Hepatocyte (in vitro differentiated cells): ENCODE data around the gene TRAF1. TPM values are rescaled to one million over a fixed set of nuclear protein-coding genes. Genes with fewer than 3 reads are reported as not detected.

Experiments used
- DNase-seq: peaks from one replicate; pipeline ENCODE4 v3.0.0-alpha.2; 2016; ENCODE audit warnings: low spot score
- H2AFZ ChIP-seq: fragments of 200-600 bp; sonication (generic); 2 replicates; pipeline ENCODE4 v1.6.0; 2016; ENCODE audit warnings: antibody characterized with exemption, mild to moderate bottlenecking
- H3K27ac ChIP-seq: fragments of 200-600 bp; sonication (generic); 2 replicates; pipeline ENCODE4 v1.5.1; 2016; ENCODE audit warnings: mild to moderate bottlenecking
- H3K27me3 ChIP-seq: fragments of 200-600 bp; sonication (generic); 2 replicates; pipeline ENCODE4 v1.6.1; 2016
- H3K36me3 ChIP-seq: fragments of 200-600 bp; sonication (generic); replicated peaks from 2 replicates; pipeline ENCODE4 v1.5.1; 2016; ENCODE audit warnings: low read depth; ENCODE audit not compliant: insufficient read depth
- H3K4me1 ChIP-seq: fragments of 200-600 bp; sonication (generic); 2 replicates; pipeline ENCODE4 v1.5.1; 2016; ENCODE audit warnings: mild to moderate bottlenecking, moderate library complexity; ENCODE audit not compliant: insufficient read depth
- H3K4me2 ChIP-seq: fragments of 200-600 bp; sonication (generic); 2 replicates; pipeline ENCODE4 v1.6.0; 2016
- H3K4me3 ChIP-seq: fragments of 200-600 bp; sonication (generic); 2 replicates; pipeline ENCODE4 v1.5.1; 2016; ENCODE audit warnings: mild to moderate bottlenecking
- H3K79me2 ChIP-seq: fragments of 200-600 bp; sonication (generic); 2 replicates; pipeline ENCODE4 v1.6.0; 2017; ENCODE audit warnings: mild to moderate bottlenecking
- H3K9me2 ChIP-seq: fragments of 200-600 bp; sonication (generic); replicated peaks from 2 replicates; pipeline ENCODE4 v1.6.0; 2017; ENCODE audit warnings: mild to moderate bottlenecking; ENCODE audit not compliant: insufficient read depth
- H3K9me3 ChIP-seq: fragments of 200-600 bp; sonication (generic); 2 replicates; pipeline ENCODE4 v1.5.1; 2016; ENCODE audit warnings: low read depth, mild to moderate bottlenecking
- H4K20me1 ChIP-seq: fragments of 200-600 bp; sonication (generic); 2 replicates; pipeline ENCODE4 v1.6.0; 2016; ENCODE audit warnings: mild to moderate bottlenecking; ENCODE audit not compliant: insufficient read depth, poor library complexity, severe bottlenecking
- CTCF ChIP-seq: fragments of 200-600 bp; sonication (generic); IDR thresholded peaks from 2 replicates; pipeline ENCODE4 v1.5.1; 2016; ENCODE audit warnings: antibody characterized with exemption, mild to moderate bottlenecking; ENCODE audit not compliant: poor library complexity
- EZH2 ChIP-seq: fragments of 200-600 bp; sonication (generic); IDR thresholded peaks from 2 replicates; pipeline ENCODE4 v1.6.1; 2016; ENCODE audit warnings: antibody characterized with exemption, mild to moderate bottlenecking, borderline replicate concordance
- EZH2phosphoT487 ChIP-seq: fragments of 200-600 bp; sonication (generic); IDR thresholded peaks from one replicate; pipeline ENCODE4 v1.6.1; 2018; ENCODE audit warnings: antibody characterized with exemption, mild to moderate bottlenecking, low read depth, moderate library complexity; ENCODE audit not compliant: unreplicated experiment, severe bottlenecking
- WGBS: methylation state at CpG from one replicate; pipeline ENCODE4 v1.1.6; 2016; ENCODE audit warnings: low lambda C conversion rate; ENCODE audit errors: missing lambda C conversion rate; 5-methylcytosine and 5-hydroxymethylcytosine counted together
- polyA plus RNA-seq: library from polyadenylated mRNA; unstranded; fragments of >200 nt; fragmentation: Nextera tagmentation; extraction: Ambion mirVana; gene quantifications from 2 replicates; pipeline ENCODE4 v1.2.1, GENCODE V29; 2016
- total RNA-seq: library from RNA; depleted of rRNA; stranded (reverse); fragments of >200 nt; gene quantifications from 2 replicates; pipeline ENCODE4 v1.2.3, GENCODE V29; 2014

TRAF1 gene
- total and polyA plus RNA-seq, 2 experiments from 2014 or later, result 2.2 to 4.0 TPM

DNA sequence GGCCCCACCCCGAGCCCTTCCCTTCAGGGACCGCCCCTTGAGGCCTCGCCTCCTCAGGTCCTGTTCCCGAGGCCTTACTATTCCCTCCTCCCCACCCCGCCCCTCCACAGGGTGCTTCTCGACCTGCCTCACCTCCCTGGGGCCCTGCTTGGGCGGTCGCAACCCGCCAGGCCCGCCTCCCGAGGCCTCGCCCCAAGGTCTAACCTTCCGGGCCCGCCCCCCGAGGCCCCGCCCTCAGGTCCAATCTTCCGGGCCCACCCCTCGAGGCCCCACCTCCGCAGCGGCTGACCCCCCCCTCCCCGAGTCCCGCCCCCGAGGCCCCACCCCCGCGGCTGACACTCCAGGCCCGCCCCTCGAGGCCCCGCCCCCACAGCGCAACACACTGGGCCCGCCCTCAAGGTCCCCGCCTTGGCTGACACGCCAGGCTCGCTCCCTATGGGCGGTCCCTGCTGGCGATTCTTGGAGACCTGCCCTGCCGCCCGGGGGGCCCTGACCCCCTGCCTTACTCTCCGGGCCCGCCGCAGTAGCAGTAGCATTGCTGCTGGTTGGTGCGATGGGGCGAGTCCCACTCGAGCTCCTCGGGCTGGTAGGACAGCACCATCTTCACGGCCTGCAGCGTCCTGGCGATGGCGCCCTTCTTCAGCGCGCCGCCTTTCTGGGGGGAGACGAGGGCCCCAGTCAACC, 57.8 kb downstream of the TRAF1 start:
- H3K9me2 ChIP-seq, result no peaks in the 10 kb centered on the region
- H2AFZ ChIP-seq, result peak overlapping the region; percentile 50
- H3K36me3 ChIP-seq, result no peaks in the 10 kb centered on the region

DNA sequence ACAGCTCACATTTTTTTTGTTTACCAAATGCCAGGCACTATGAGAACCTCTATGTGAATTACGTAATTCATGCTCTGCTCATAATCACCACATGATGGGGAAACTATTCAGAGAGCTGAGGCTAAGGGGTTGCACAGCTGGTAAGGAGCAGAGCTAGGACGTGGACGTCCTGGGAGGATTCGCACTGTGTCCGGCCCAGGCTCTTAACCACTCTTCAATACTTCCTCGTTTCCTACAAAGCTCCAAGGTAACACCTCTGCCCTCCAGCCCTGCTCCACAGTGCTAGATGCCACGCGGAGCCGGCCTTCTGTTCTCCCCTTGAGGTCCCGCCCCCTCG, 58.3 kb downstream of the TRAF1 start:
- 40% methylated on average over 7 of the region's 11 CpGs for WGBS
- Histone ChIP-seq H3K4me3 (no peak overlapping the region), H4K20me1 (no peaks in the 10 kb centered on the region), H3K27ac (peak overlapping the region; percentile 68), H3K9me2 (no peaks in the 10 kb centered on the region), H2AFZ (peak overlapping the region; percentile 37), H3K27me3 (no peaks in the 10 kb centered on the region), H3K36me3 (no peaks in the 10 kb centered on the region), H3K4me2 (peak overlapping the region; percentile 55), H3K4me1 (peaks cover 19% of the 10 kb centered on the region), H3K79me2 (no peaks in the 10 kb centered on the region), H3K9me3 (no peaks in the 10 kb centered on the region)
- DNase-seq, result no peak
- TF ChIP-seq CTCF (no peak), EZH2 (no peak), EZH2phosphoT487 (no peak)

More for the DNA sequence above, 57.8 kb downstream of the TRAF1 start:
- Histone ChIP-seq H3K4me2 (peak overlapping the region; percentile 74), H3K27ac (peak overlapping the region; percentile 75), H3K4me1 (peaks cover 22% of the 10 kb centered on the region), H3K9me3 (no peaks in the 10 kb centered on the region), H3K79me2 (no peaks in the 10 kb centered on the region), H3K4me3 (no peak overlapping the region), H3K27me3 (no peaks in the 10 kb centered on the region), H4K20me1 (no peaks in the 10 kb centered on the region)
- TF ChIP-seq EZH2 (no peak), CTCF (peak; percentile 57)
- peak; percentile 97 for DNase-seq
- WGBS, result 7% methylated on average over 30 of the region's 52 CpGs

GRCh38 chr9:120867676-120868338, 58.8 kb downstream of the TRAF1 start:
- Histone ChIP-seq H4K20me1 (no peaks in the 10 kb centered on the region), H3K27ac (peak overlapping the region; percentile 68), H3K36me3 (no peaks in the 10 kb centered on the region), H3K4me2 (peak overlapping the region; percentile 55), H2AFZ (no peak overlapping the region), H3K9me2 (no peaks in the 10 kb centered on the region), H3K4me1 (peaks cover 14% of the 10 kb centered on the region), H3K9me3 (no peaks in the 10 kb centered on the region), H3K27me3 (no peaks in the 10 kb centered on the region), H3K4me3 (no peak overlapping the region), H3K79me2 (no peaks in the 10 kb centered on the region)
- 93% methylated on average over 15 of the region's 15 CpGs for WGBS
- no peak for TF ChIP-seq CTCF
- DNase-seq, result no peak
